ENCODE data around the gene OR52E2.

Gene OR52E2

DNA sequence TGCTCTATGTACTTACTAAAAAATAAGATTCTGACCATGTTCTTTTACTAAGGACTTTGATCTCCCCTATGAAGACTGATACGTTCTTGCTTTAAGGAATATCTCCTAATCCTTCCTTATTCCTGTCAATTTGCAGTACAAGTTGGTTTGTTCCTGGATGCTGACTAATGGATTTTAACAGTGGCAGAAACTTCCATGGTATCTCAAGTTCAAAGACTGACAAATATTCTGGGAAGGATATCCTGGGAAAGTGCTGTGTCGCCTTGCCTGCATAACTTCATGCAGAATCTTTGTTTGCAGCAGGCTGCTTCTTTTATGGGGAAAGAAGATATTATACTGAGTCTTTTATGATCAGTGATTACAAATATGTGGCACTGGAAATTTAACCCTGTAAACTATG, 21.5 kb downstream of the OR52E2 start:
- Histone ChIP-seq H3K4me2 (ENCODE audit: low read length, poor library complexity, severe bottlenecking) (no peak overlapping the region), H2BK15ac (ENCODE audit: low read depth, poor library complexity, severe bottlenecking) (no peak overlapping the region), H2BK12ac (ENCODE audit: low read length in 2 of 2) (no peak overlapping the region), H2BK5ac (ENCODE audit: low read depth, low read length, poor library complexity, severe bottlenecking) (no peak overlapping the region), H2AFZ (ENCODE audit: low read depth, low read length) (no peak overlapping the region), H3K79me1 (replicated peaks; ENCODE audit: low read length, poor library complexity, severe bottlenecking) (no peaks in the 10 kb centered on the region), H4K8ac (ENCODE audit: low read length) (no peak overlapping the region), H3K27me3 (ENCODE audit: control insufficient read depth in 1 of 2, insufficient read depth in 1 of 2, low read length in 2 of 2) (no peaks in the 10 kb centered on the region), H3K9me3 (ENCODE audit: control insufficient read depth, low read length) (no peaks in the 10 kb centered on the region), H3K27ac (ENCODE audit: low read length, poor library complexity, severe bottlenecking) (no peak overlapping the region), H3K23ac (ENCODE audit: low read length in 2 of 2) (no peak overlapping the region), H3K14ac (ENCODE audit: low read length in 2 of 2) (no peak overlapping the region), H3K4me3 (ENCODE audit: insufficient read depth in 1 of 2, low read depth in 1 of 2, low read length in 2 of 2) (no peak overlapping the region), H2BK120ac (ENCODE audit: low read depth, low read length) (no peak overlapping the region), H3K4ac (ENCODE audit: low read depth in 1 of 2, low read length in 2 of 2) (no peak overlapping the region), H3K4me1 (ENCODE audit: control insufficient read depth, insufficient read depth, low read depth, low read length) (no peaks in the 10 kb centered on the region), H3K9ac (ENCODE audit: low read length) (no peak overlapping the region), H3K18ac (ENCODE audit: low read depth in 1 of 2, low read length in 2 of 2) (no peak overlapping the region), H2AK5ac (ENCODE audit: low read length, severe bottlenecking) (no peak overlapping the region), H4K91ac (ENCODE audit: low read length) (no peak overlapping the region), H3K36me3 (ENCODE audit: control insufficient read depth in 1 of 2, insufficient read depth in 2 of 2, low read depth in 1 of 2, low read length in 2 of 2) (no peaks in the 10 kb centered on the region)
- DNase-seq, result no peak
- WGBS, result 61% methylated on average over 2 of the region's 2 CpGs

DNA sequence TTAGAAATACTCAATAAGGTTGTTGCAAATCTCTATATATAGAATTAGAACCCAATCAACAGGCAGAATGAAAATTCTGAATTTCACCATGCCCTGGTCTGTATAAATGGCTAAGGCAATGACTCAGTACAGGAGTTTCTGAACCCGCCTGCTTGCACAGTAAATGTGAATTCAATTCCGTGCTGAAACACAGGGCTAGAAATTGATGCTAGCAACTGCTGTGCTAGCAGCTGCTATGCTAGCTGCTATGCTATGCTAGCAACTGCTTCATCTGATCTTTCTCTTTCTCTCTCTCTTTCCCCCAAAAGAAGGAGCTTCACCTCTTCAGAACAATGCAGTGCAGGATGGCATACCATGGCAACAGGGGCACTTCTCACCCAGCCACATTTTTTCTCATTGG, 22.8 kb downstream of the OR52E2 start:
- Histone ChIP-seq H3K36me3 (ENCODE audit: control insufficient read depth in 1 of 2, insufficient read depth in 2 of 2, low read depth in 1 of 2, low read length in 2 of 2) (no peaks in the 10 kb centered on the region), H2BK5ac (ENCODE audit: low read depth, low read length, poor library complexity, severe bottlenecking) (no peak overlapping the region), H3K27me3 (ENCODE audit: control insufficient read depth in 1 of 2, insufficient read depth in 1 of 2, low read length in 2 of 2) (no peaks in the 10 kb centered on the region), H3K4me1 (ENCODE audit: control insufficient read depth, insufficient read depth, low read depth, low read length) (no peaks in the 10 kb centered on the region), H2AFZ (ENCODE audit: low read depth, low read length) (no peak overlapping the region), H3K14ac (ENCODE audit: low read length in 2 of 2) (no peak overlapping the region), H3K4me2 (ENCODE audit: low read length, poor library complexity, severe bottlenecking) (no peak overlapping the region), H4K8ac (ENCODE audit: low read length) (no peak overlapping the region), H2BK12ac (ENCODE audit: low read length in 2 of 2) (no peak overlapping the region), H4K91ac (ENCODE audit: low read length) (no peak overlapping the region), H3K9ac (ENCODE audit: low read length) (no peak overlapping the region), H3K4ac (ENCODE audit: low read depth in 1 of 2, low read length in 2 of 2) (no peak overlapping the region), H3K4me3 (ENCODE audit: insufficient read depth in 1 of 2, low read depth in 1 of 2, low read length in 2 of 2) (no peak overlapping the region), H2BK15ac (ENCODE audit: low read depth, poor library complexity, severe bottlenecking) (no peak overlapping the region), H2BK120ac (ENCODE audit: low read depth, low read length) (no peak overlapping the region), H3K23ac (ENCODE audit: low read length in 2 of 2) (no peak overlapping the region), H2AK5ac (ENCODE audit: low read length, severe bottlenecking) (no peak overlapping the region), H3K27ac (ENCODE audit: low read length, poor library complexity, severe bottlenecking) (no peak overlapping the region), H3K79me1 (replicated peaks; ENCODE audit: low read length, poor library complexity, severe bottlenecking) (no peaks in the 10 kb centered on the region), H3K18ac (ENCODE audit: low read depth in 1 of 2, low read length in 2 of 2) (no peak overlapping the region), H3K9me3 (ENCODE audit: control insufficient read depth, low read length) (no peaks in the 10 kb centered on the region)
- no peak for DNase-seq
- 87% methylated on average over 2 of the region's 2 CpGs for WGBS

DNA sequence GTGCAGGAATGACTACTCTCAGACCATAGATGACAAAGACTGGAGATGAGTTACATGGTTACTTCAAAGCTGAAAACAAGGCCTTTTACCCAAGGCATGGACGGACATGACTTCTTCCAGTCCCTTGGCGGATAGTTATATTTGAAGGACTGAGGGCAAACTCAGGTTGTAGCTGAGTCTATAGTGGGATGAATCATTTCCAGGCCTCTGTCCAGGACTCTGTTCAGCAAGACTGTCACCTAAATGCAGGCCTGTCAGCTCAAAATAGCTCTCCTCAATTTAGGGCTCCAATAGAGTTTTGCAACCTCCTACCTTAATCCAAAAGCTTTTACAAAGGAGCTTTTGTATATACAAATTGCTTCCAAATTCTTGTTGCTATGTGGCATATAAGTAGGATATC, 37.4 kb downstream of the OR52E2 start:
- no peak overlapping the region for H3K4me2 ChIP-seq (ENCODE audit: low read length, poor library complexity, severe bottlenecking)
- H2BK15ac ChIP-seq (ENCODE audit: low read depth, poor library complexity, severe bottlenecking), result no peak overlapping the region
- no peak overlapping the region for H2BK5ac ChIP-seq (ENCODE audit: low read depth, low read length, poor library complexity, severe bottlenecking)
- no peaks in the 10 kb centered on the region for H3K36me3 ChIP-seq (ENCODE audit: control insufficient read depth in 1 of 2, insufficient read depth in 2 of 2, low read depth in 1 of 2, low read length in 2 of 2)
- 93% methylated on average over 2 of the region's 2 CpGs for WGBS
- H2BK12ac ChIP-seq (ENCODE audit: low read length in 2 of 2), result no peak overlapping the region
- no peak overlapping the region for H3K4ac ChIP-seq (ENCODE audit: low read depth in 1 of 2, low read length in 2 of 2)
- H3K4me1 ChIP-seq (ENCODE audit: control insufficient read depth, insufficient read depth, low read depth, low read length), result no peaks in the 10 kb centered on the region
- H3K79me1 ChIP-seq (replicated peaks; ENCODE audit: low read length, poor library complexity, severe bottlenecking), result no peaks in the 10 kb centered on the region
- H3K27ac ChIP-seq (ENCODE audit: low read length, poor library complexity, severe bottlenecking), result no peak overlapping the region
- DNase-seq, result no peak
- H3K4me3 ChIP-seq (ENCODE audit: insufficient read depth in 1 of 2, low read depth in 1 of 2, low read length in 2 of 2), result no peak overlapping the region
- H3K23ac ChIP-seq (ENCODE audit: low read length in 2 of 2), result no peak overlapping the region
- H2AFZ ChIP-seq (ENCODE audit: low read depth, low read length), result no peak overlapping the region
- no peak overlapping the region for H4K91ac ChIP-seq (ENCODE audit: low read length)
- no peak overlapping the region for H4K8ac ChIP-seq (ENCODE audit: low read length)
- no peak overlapping the region for H3K18ac ChIP-seq (ENCODE audit: low read depth in 1 of 2, low read length in 2 of 2)
- no peak overlapping the region for H3K9ac ChIP-seq (ENCODE audit: low read length)
- no peaks in the 10 kb centered on the region for H3K27me3 ChIP-seq (ENCODE audit: control insufficient read depth in 1 of 2, insufficient read depth in 1 of 2, low read length in 2 of 2)
- peaks cover 39% of the 10 kb centered on the region for H3K9me3 ChIP-seq (ENCODE audit: control insufficient read depth, low read length)
- no peak overlapping the region for H2BK120ac ChIP-seq (ENCODE audit: low read depth, low read length)
- no peak overlapping the region for H3K14ac ChIP-seq (ENCODE audit: low read length in 2 of 2)
- H2AK5ac ChIP-seq (ENCODE audit: low read length, severe bottlenecking), result no peak overlapping the region

DNA sequence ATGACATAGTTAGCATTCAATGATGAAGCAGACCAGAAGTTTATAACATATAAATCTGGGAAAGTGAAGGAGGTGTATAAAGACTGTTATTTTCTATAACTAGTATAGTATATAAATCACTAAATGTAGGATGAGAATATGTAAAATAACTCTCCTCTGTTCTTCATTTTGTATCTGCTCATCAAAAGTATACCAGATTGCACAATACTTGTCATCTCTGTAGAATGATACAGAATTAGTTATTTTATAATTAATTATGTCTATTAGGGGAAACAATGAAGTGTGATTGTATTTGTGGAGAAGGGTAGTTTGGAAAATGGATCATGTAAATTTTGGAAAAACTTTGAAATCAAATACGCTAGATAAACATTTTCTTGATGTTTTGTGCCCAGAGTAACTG, 46.4 kb downstream of the OR52E2 start:
- peaks cover 5% of the 10 kb centered on the region for H3K9me3 ChIP-seq (ENCODE audit: control insufficient read depth, low read length)
- H4K91ac ChIP-seq (ENCODE audit: low read length), result no peak overlapping the region
- H3K4me1 ChIP-seq (ENCODE audit: control insufficient read depth, insufficient read depth, low read depth, low read length), result no peaks in the 10 kb centered on the region
- H2AFZ ChIP-seq (ENCODE audit: low read depth, low read length), result no peak overlapping the region
- H3K27ac ChIP-seq (ENCODE audit: low read length, poor library complexity, severe bottlenecking), result no peak overlapping the region
- H3K4ac ChIP-seq (ENCODE audit: low read depth in 1 of 2, low read length in 2 of 2), result no peak overlapping the region
- H3K9ac ChIP-seq (ENCODE audit: low read length), result no peak overlapping the region
- no peak overlapping the region for H2BK15ac ChIP-seq (ENCODE audit: low read depth, poor library complexity, severe bottlenecking)
- no peaks in the 10 kb centered on the region for H3K36me3 ChIP-seq (ENCODE audit: control insufficient read depth in 1 of 2, insufficient read depth in 2 of 2, low read depth in 1 of 2, low read length in 2 of 2)
- no peak overlapping the region for H2AK5ac ChIP-seq (ENCODE audit: low read length, severe bottlenecking)
- no peak overlapping the region for H2BK12ac ChIP-seq (ENCODE audit: low read length in 2 of 2)
- no peak overlapping the region for H3K14ac ChIP-seq (ENCODE audit: low read length in 2 of 2)
- H3K4me2 ChIP-seq (ENCODE audit: low read length, poor library complexity, severe bottlenecking), result no peak overlapping the region
- 88% methylated on average over 1 of the region's 1 CpG for WGBS
- no peaks in the 10 kb centered on the region for H3K79me1 ChIP-seq (replicated peaks; ENCODE audit: low read length, poor library complexity, severe bottlenecking)
- H4K8ac ChIP-seq (ENCODE audit: low read length), result no peak overlapping the region
- H3K4me3 ChIP-seq (ENCODE audit: insufficient read depth in 1 of 2, low read depth in 1 of 2, low read length in 2 of 2), result no peak overlapping the region
- no peak for DNase-seq
- H3K27me3 ChIP-seq (ENCODE audit: control insufficient read depth in 1 of 2, insufficient read depth in 1 of 2, low read length in 2 of 2), result no peaks in the 10 kb centered on the region
- no peak overlapping the region for H3K18ac ChIP-seq (ENCODE audit: low read depth in 1 of 2, low read length in 2 of 2)
- no peak overlapping the region for H3K23ac ChIP-seq (ENCODE audit: low read length in 2 of 2)
- H2BK120ac ChIP-seq (ENCODE audit: low read depth, low read length), result no peak overlapping the region
- H2BK5ac ChIP-seq (ENCODE audit: low read depth, low read length, poor library complexity, severe bottlenecking), result no peak overlapping the region
